ENCODE results near the gene SMG6.

The SMG6 gene

GRCh38 chr17:2303204-2304188 lies at the start of gene SMG6, which contains the start of gene SRR:
Gene SMG6 (minus strand): TSS chr17:2303785. CDS start chr17:2303720, 65 bp downstream.
Gene SRR (plus strand): TSS chr17:2303950. CDS start chr17:2315561, 11,611 bp downstream.
- TF ChIP-seq CTCF (IDR thresholded peaks at IDR 0.05; ENCODE audit: borderline replicate concordance, control extremely low read depth, extremely low read depth, insufficient read depth, missing control alignments): no peak
- in situ Hi-C loops (cut with MboI; ENCODE audit: low sequenced_read_pairs, unreplicated experiment): no loop called here
- peak; percentile 99 for DNase-seq (ENCODE audit: low spot score)

GRCh38 chr17:2351269-2351668 lies 47.7 kb upstream of the SMG6 start:
- in situ Hi-C loops (cut with MboI; ENCODE audit: low sequenced_read_pairs, unreplicated experiment): no loop called here
- no peak for TF ChIP-seq CTCF (IDR thresholded peaks at IDR 0.05; ENCODE audit: borderline replicate concordance, control extremely low read depth, extremely low read depth, insufficient read depth, missing control alignments)
- no peak for DNase-seq (ENCODE audit: low spot score)

GRCh38 chr17:2347805-2348685 lies 44.5 kb upstream of the SMG6 start:
- in situ Hi-C loops (cut with MboI; ENCODE audit: low sequenced_read_pairs, unreplicated experiment): no loop called here
- no peak for TF ChIP-seq CTCF (IDR thresholded peaks at IDR 0.05; ENCODE audit: borderline replicate concordance, control extremely low read depth, extremely low read depth, insufficient read depth, missing control alignments)
- DNase-seq (ENCODE audit: low spot score): no peak

GRCh38 chr17:2346475-2346874 lies 42.9 kb upstream of the SMG6 start:
- TF ChIP-seq CTCF (IDR thresholded peaks at IDR 0.05; ENCODE audit: borderline replicate concordance, control extremely low read depth, extremely low read depth, insufficient read depth, missing control alignments): no peak
- DNase-seq (ENCODE audit: low spot score): no peak
- in situ Hi-C loops (cut with MboI; ENCODE audit: low sequenced_read_pairs, unreplicated experiment): no loop called here

- in situ Hi-C loops (cut with MboI; ENCODE audit: low sequenced_read_pairs, unreplicated experiment): no loop called here
Observed at GRCh38 chr17:2344528-2344927, 40.9 kb upstream of the SMG6 start.

More at GRCh38 chr17:2344528-2344927, 40.9 kb upstream of the SMG6 start:
- DNase-seq (ENCODE audit: low spot score): no peak
- no peak for TF ChIP-seq CTCF (IDR thresholded peaks at IDR 0.05; ENCODE audit: borderline replicate concordance, control extremely low read depth, extremely low read depth, insufficient read depth, missing control alignments)

Measured in GM13976 (cell line).